Mesenchymal stem cell (in vitro differentiated cells and primary cell): ENCODE data around the gene UBE2G2.

Experiments
- DNase-seq: peaks from one replicate; pipeline ENCODE4 v3.0.0-alpha.2; 2013
- H2AFZ ChIP-seq: one replicate; pipeline ENCODE4 v1.6.1; 2013; ENCODE audit warnings: low read depth, mild to moderate bottlenecking, control low read depth, inconsistent platforms, low read length, moderate library complexity
- H2AK5ac ChIP-seq: 2 replicates; pipeline ENCODE4 v1.6.1; 2013; ENCODE audit warnings: low read length, moderate library complexity, mild to moderate bottlenecking, inconsistent platforms; ENCODE audit not compliant: severe bottlenecking
- H2BK120ac ChIP-seq: one replicate; pipeline ENCODE4 v1.6.1; 2013; ENCODE audit warnings: low read depth, mild to moderate bottlenecking, inconsistent platforms, low read length, moderate library complexity
- H2BK12ac ChIP-seq, 2 experiments: one replicate each; pipeline ENCODE4 v1.6.1; 2013; ENCODE audit warnings: inconsistent platforms in 2 of 2, low read length in 2 of 2, mild to moderate bottlenecking in 2 of 2, moderate library complexity in 2 of 2, control low read depth in 1 of 2
- H2BK15ac ChIP-seq: one replicate; pipeline ENCODE4 v1.6.1; 2013; ENCODE audit warnings: mild to moderate bottlenecking, low read depth, inconsistent platforms; ENCODE audit not compliant: poor library complexity, severe bottlenecking
- H2BK5ac ChIP-seq: 2 replicates; pipeline ENCODE4 v1.6.1; 2013; ENCODE audit warnings: low read depth, mild to moderate bottlenecking, low read length, control low read depth, inconsistent platforms; ENCODE audit not compliant: poor library complexity, severe bottlenecking
- H3K14ac ChIP-seq, 2 experiments: one replicate each; pipeline ENCODE4 v1.6.1; 2013; ENCODE audit warnings: inconsistent platforms in 2 of 2, low read length in 2 of 2, control low read depth in 1 of 2, mild to moderate bottlenecking in 1 of 2, moderate library complexity in 1 of 2
- H3K18ac ChIP-seq, 2 experiments: one replicate each; pipeline ENCODE4 v1.6.1; 2013; ENCODE audit warnings: inconsistent platforms in 2 of 2, low read length in 2 of 2, control low read depth in 1 of 2, low read depth in 1 of 2, mild to moderate bottlenecking in 1 of 2
- H3K23ac ChIP-seq, 2 experiments: one replicate each; pipeline ENCODE4 v1.6.1; 2013; ENCODE audit warnings: inconsistent platforms in 2 of 2, low read length in 2 of 2, mild to moderate bottlenecking in 2 of 2, moderate library complexity in 2 of 2, control low read depth in 1 of 2
- H3K27ac ChIP-seq: 2 replicates; pipeline ENCODE4 v1.5.1; 2013; ENCODE audit warnings: mild to moderate bottlenecking, moderate library complexity, low read length, control low read depth, inconsistent platforms; ENCODE audit not compliant: poor library complexity, severe bottlenecking
- H3K27me3 ChIP-seq, 2 experiments: 2 replicates each; pipeline versions ENCODE4 v1.6.1 to v1.7.0; 2013; ENCODE audit warnings: low read length in 2 of 2, mild to moderate bottlenecking in 2 of 2, moderate library complexity in 2 of 2, control low read depth in 1 of 2, inconsistent platforms in 1 of 2; ENCODE audit not compliant: control insufficient read depth in 1 of 2, insufficient read depth in 1 of 2
- H3K36me3 ChIP-seq, 2 experiments: 2 replicates each; pipeline versions ENCODE4 v1.6.1 to v1.7.0; 2013; ENCODE audit warnings: low read length in 2 of 2, control low read depth in 1 of 2, inconsistent platforms in 1 of 2, low read depth in 1 of 2, mild to moderate bottlenecking in 1 of 2; ENCODE audit not compliant: insufficient read depth in 2 of 2, control insufficient read depth in 1 of 2
- H3K4ac ChIP-seq, 2 experiments: one replicate each; pipeline ENCODE4 v1.6.1; 2013; ENCODE audit warnings: inconsistent platforms in 2 of 2, low read length in 2 of 2, mild to moderate bottlenecking in 2 of 2, moderate library complexity in 2 of 2, control low read depth in 1 of 2, low read depth in 1 of 2
- H3K4me1 ChIP-seq: 2 replicates; pipeline ENCODE4 v1.6.1; 2013; ENCODE audit warnings: low read depth, low read length, control low read depth; ENCODE audit not compliant: control insufficient read depth, insufficient read depth
- H3K4me2 ChIP-seq: 2 replicates; pipeline ENCODE4 v1.6.1; 2013; ENCODE audit warnings: low read length, mild to moderate bottlenecking, inconsistent platforms; ENCODE audit not compliant: poor library complexity, severe bottlenecking
- H3K4me3 ChIP-seq, 2 experiments: 2 replicates each; pipeline versions ENCODE4 v1.5.1 to v1.7.0; 2013; ENCODE audit warnings: low read length in 2 of 2, mild to moderate bottlenecking in 2 of 2, control low read depth in 1 of 2, low read depth in 1 of 2; ENCODE audit not compliant: insufficient read depth in 1 of 2
- H3K79me1 ChIP-seq: replicated peaks from 2 replicates; pipeline ENCODE4 v1.6.1; 2013; ENCODE audit warnings: mild to moderate bottlenecking, control low read depth, low read length, inconsistent platforms; ENCODE audit not compliant: poor library complexity, severe bottlenecking
- H3K9ac ChIP-seq: 2 replicates; pipeline ENCODE4 v1.7.0; 2013; ENCODE audit warnings: mild to moderate bottlenecking, low read length, moderate library complexity
- H3K9me3 ChIP-seq: 2 replicates; pipeline ENCODE4 v1.7.0; 2013; ENCODE audit warnings: mild to moderate bottlenecking, low read length; ENCODE audit not compliant: control insufficient read depth
- H4K8ac ChIP-seq: one replicate; pipeline ENCODE4 v1.6.1; 2013; ENCODE audit warnings: inconsistent platforms, mild to moderate bottlenecking, low read length, moderate library complexity
- H4K91ac ChIP-seq: one replicate; pipeline ENCODE4 v1.6.1; 2013; ENCODE audit warnings: mild to moderate bottlenecking, low read length, inconsistent platforms
- WGBS: methylation state at CpG from one replicate; pipeline ENCODE4 v1.1.7; 2013; ENCODE audit warnings: mixed read lengths; 5-methylcytosine and 5-hydroxymethylcytosine counted together

UBE2G2 gene

DNA sequence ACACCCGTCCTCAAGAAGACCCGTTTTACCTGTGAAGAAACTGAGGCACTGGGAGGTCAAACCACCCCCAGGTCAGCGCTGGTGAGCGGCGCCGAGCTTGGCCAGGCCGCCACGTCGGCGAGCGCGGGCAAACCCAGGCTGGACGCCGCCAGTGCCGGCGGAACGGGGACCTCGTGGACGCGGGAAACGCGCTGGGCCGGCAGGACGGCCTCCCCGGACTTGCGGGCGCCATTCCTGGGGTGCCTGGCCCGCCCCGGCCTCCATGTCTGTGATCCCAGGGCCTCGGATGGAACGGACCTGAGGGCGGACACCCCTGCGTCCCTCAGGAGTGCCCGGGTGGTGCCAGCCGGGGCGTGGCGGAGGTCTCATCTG is 17.0 kb upstream of the UBE2G2 start:
- H4K91ac ChIP-seq = peak overlapping the region; percentile 88
- peak overlapping the region; percentile 95 for H2BK120ac ChIP-seq
- peaks cover 28% of the 10 kb centered on the region for H3K4me1 ChIP-seq
- peak overlapping the region in 1 of 2 experiments; percentile 56 for H3K23ac ChIP-seq
- H3K4ac ChIP-seq = peak overlapping the region; percentile 93 to 99
- H3K27ac ChIP-seq = no peak overlapping the region
- peak overlapping the region; percentile 52 to 87 for H2BK12ac ChIP-seq
- H3K14ac ChIP-seq = peak overlapping the region in 1 of 2 experiments; percentile 91
- 81% methylated on average over 37 of the region's 37 CpGs for WGBS
- DNase-seq = no peak
- peaks cover 30% of the 10 kb centered on the region for H3K9me3 ChIP-seq
- H3K27me3 ChIP-seq = no peaks in the 10 kb centered on the region
- peaks cover 0 to 24% of the 10 kb centered on the region in 2 experiments for H3K36me3 ChIP-seq
- no peak overlapping the region for H2BK5ac ChIP-seq
- peaks cover 23% of the 10 kb centered on the region for H3K79me1 ChIP-seq
- peak overlapping the region; percentile 88 for H3K9ac ChIP-seq
- peak overlapping the region; percentile 91 to 96 for H3K18ac ChIP-seq
- peak overlapping the region; percentile 72 to 82 for H3K4me3 ChIP-seq
- peak overlapping the region; percentile 58 for H2AK5ac ChIP-seq
- peak overlapping the region; percentile 91 for H2BK15ac ChIP-seq
- H4K8ac ChIP-seq = peak overlapping the region; percentile 98
- H2AFZ ChIP-seq = peak overlapping the region; percentile 72
- peak overlapping the region; percentile 87 for H3K4me2 ChIP-seq

DNA sequence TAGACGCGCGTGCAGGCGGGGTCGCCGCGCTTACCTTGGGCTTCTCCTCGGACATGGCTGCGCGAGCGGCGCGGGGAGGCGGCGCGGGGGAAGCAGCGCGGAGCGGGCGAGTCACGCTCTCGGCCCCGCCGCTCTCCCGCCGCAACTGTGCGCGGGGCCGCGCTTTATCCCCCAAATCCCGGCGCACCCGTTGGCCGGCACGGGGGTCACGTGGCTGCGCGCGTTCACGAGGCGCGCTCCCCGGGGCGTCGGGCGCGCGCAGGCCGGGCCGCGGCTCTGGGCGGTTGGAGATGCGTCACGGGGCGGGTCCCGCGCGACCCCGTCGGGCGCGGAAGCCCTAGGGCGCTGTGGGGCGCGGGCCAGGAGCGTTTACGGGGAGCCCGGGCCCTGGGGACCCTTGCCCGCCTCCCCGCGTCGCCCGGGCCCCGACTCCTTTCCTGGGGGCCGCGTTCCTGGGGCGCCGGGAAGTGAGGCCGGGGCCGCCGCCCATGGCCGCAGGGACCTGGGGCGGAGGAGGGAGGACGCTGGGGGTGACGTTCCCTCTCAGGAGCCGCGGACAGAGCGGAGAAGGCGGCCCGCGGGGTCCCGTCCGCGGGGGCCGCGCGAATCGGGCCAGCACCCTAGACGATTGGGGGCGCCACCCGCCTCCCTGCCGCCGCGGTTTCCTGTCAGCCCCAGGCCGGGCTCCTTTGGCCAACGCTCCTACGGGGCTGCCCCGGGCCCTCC is 16.5 kb upstream of the UBE2G2 start, which contains the start of gene SUMO3:
Gene SUMO3, minus strand, starts transcription at position 149 of the 726 bp plus-strand sequence. Its CDS starts 94 bp downstream, at position 55.
- peaks cover 25% of the 10 kb centered on the region for H3K79me1 ChIP-seq
- peak within 1 kb of the TSS; percentile 95 for H4K91ac ChIP-seq
- peak within 1 kb of the TSS; percentile 95 for H2BK120ac ChIP-seq
- peak within 1 kb of the TSS; percentile 94 to 96 for H3K18ac ChIP-seq
- H3K36me3 ChIP-seq = peaks cover 3 to 29% of the 10 kb centered on the region in 2 experiments
- peak within 1 kb of the TSS; percentile 91 for H2BK15ac ChIP-seq
- WGBS = 7% methylated on average over 57 of the region's 108 CpGs
- peaks cover 28% of the 10 kb centered on the region for H3K4me1 ChIP-seq
- H2AK5ac ChIP-seq = peak within 1 kb of the TSS; percentile 58
- peak within 1 kb of the TSS; percentile 82 to 88 for H3K4me3 ChIP-seq
- DNase-seq = peak; percentile 75
- no peaks in the 10 kb centered on the region for H3K27me3 ChIP-seq
- H3K9ac ChIP-seq = peak within 1 kb of the TSS; percentile 88
- H3K23ac ChIP-seq = peak within 1 kb of the TSS in 1 of 2 experiments; percentile 92
- H3K9me3 ChIP-seq = peaks cover 24% of the 10 kb centered on the region
- H3K4me2 ChIP-seq = peak within 1 kb of the TSS; percentile 87
- H2BK12ac ChIP-seq = peak within 1 kb of the TSS; percentile 52 to 87
- no peak within 1 kb of the TSS for H3K27ac ChIP-seq
- peak within 1 kb of the TSS; percentile 93 to 99 for H3K4ac ChIP-seq
- H3K14ac ChIP-seq = peak within 1 kb of the TSS in 1 of 2 experiments; percentile 91
- peak within 1 kb of the TSS; percentile 75 for H2AFZ ChIP-seq
- peak within 1 kb of the TSS; percentile 98 for H4K8ac ChIP-seq
- peak within 1 kb of the TSS; percentile 85 for H2BK5ac ChIP-seq

DNA sequence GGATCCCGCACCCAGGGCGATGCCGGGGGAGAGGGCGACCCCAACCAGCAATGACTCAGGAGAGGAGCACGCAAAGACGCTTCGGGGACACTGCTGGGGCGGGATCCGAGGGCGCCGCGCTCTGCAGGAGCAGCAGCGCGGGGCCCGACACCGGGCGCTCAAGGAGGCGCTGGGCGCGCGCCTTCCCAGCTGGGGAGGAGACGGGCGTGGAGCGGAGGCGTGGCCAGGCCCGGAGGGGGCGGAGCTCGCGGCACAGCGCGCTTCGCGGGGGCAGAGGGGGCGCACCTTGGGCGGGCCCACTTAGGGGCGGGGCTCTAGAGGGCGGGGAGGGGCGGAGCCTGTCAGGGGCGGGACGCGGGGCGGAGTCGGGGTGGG is 15.9 kb upstream of the UBE2G2 start:
- Histone ChIP-seq H2BK120ac (no peak overlapping the region), H2AK5ac (no peak overlapping the region), H2BK12ac (no peak overlapping the region), H3K4me2 (peak overlapping the region; percentile 77), H2BK5ac (no peak overlapping the region), H2AFZ (peak overlapping the region; percentile 67), H3K4me3 (peak overlapping the region; percentile 82 to 88), H3K23ac (no peak overlapping the region), H2BK15ac (peak overlapping the region; percentile 60), H3K27ac (no peak overlapping the region), H4K8ac (peak overlapping the region; percentile 97), H3K4me1 (peaks cover 30% of the 10 kb centered on the region), H3K79me1 (peaks cover 31% of the 10 kb centered on the region), H3K14ac (peak overlapping the region in 1 of 2 experiments; percentile 91), H3K9ac (peak overlapping the region; percentile 88), H4K91ac (peak overlapping the region; percentile 95), H3K36me3 (peaks cover 9 to 35% of the 10 kb centered on the region in 2 experiments), H3K4ac (peak overlapping the region in 1 of 2 experiments; percentile 71), H3K18ac (peak overlapping the region; percentile 85 to 94), H3K9me3 (peaks cover 18% of the 10 kb centered on the region), H3K27me3 (no peaks in the 10 kb centered on the region)
- WGBS = under 1% methylated on average over 21 of the region's 43 CpGs
- DNase-seq = peak; percentile 80

DNA sequence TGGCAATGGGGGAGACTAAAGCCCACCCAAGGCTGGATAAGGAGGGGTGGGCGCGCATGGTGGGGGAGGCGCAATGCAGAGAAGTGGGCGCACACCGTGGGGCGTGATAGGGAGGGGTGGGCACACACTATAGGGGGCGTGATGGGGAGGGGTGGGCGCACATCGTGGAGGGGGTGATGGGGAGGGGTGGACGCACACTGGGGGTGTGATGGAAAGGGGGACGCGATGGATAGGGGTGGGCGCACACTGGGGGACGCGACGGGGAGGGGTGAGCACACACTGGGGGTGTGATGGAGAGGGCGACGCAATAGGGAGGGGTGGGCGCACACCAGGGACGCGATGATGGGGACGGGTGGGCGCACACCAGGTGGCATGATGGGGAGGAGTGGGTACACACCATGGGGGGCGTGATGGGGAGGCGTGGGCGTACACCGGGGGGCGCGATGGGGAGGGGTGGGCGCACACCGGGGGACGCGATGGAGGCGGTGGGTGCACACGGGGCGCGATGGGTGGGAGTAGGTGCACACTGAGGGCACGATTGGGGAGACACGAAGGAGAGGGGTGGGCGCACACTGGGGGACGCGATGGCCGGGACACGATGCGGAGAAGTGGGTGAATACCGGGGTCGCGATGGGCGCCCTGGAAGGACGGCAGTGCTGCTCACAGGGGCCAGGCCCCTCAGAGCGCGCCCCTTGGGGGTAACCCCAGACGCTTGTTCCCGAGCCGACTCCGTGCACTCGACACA is 15.3 kb upstream of the UBE2G2 start:
- Histone ChIP-seq H2AK5ac (no peak overlapping the region), H3K27me3 (no peaks in the 10 kb centered on the region), H3K14ac (peak overlapping the region in 1 of 2 experiments; percentile 61), H3K27ac (no peak overlapping the region), H2BK120ac (no peak overlapping the region), H3K36me3 (peaks cover 12 to 38% of the 10 kb centered on the region in 2 experiments), H3K4ac (no peak overlapping the region), H3K4me1 (peaks cover 30% of the 10 kb centered on the region), H3K9me3 (peaks cover 13% of the 10 kb centered on the region), H3K18ac (peak overlapping the region in 1 of 2 experiments; percentile 88), H2BK15ac (no peak overlapping the region), H3K4me2 (peak overlapping the region; percentile 77), H4K91ac (peak overlapping the region; percentile 66), H3K4me3 (peak overlapping the region; percentile 69 to 88), H4K8ac (peak overlapping the region; percentile 35), H2BK12ac (peak overlapping the region in 1 of 2 experiments; percentile 23), H3K79me1 (peaks cover 32% of the 10 kb centered on the region), H2BK5ac (no peak overlapping the region), H3K23ac (no peak overlapping the region), H2AFZ (peak overlapping the region; percentile 67), H3K9ac (peak overlapping the region; percentile 78)
- no peak for DNase-seq
- WGBS = 72% methylated on average over 57 of the region's 57 CpGs
